CD4-positive, alpha-beta T cell treated with Interleukin-17A for 4 hours (primary cell): Measurements from ENCODE around the gene LMTK2.
A peak's percentile ranks its signal among the peaks of the same experiment; 100 is the strongest.

Experiments
- DNase-seq: peaks from one replicate; pipeline ENCODE4 v3.0.0-alpha.2; 2020; ENCODE audit warnings: mixed read lengths

The LMTK2 gene

DNA sequence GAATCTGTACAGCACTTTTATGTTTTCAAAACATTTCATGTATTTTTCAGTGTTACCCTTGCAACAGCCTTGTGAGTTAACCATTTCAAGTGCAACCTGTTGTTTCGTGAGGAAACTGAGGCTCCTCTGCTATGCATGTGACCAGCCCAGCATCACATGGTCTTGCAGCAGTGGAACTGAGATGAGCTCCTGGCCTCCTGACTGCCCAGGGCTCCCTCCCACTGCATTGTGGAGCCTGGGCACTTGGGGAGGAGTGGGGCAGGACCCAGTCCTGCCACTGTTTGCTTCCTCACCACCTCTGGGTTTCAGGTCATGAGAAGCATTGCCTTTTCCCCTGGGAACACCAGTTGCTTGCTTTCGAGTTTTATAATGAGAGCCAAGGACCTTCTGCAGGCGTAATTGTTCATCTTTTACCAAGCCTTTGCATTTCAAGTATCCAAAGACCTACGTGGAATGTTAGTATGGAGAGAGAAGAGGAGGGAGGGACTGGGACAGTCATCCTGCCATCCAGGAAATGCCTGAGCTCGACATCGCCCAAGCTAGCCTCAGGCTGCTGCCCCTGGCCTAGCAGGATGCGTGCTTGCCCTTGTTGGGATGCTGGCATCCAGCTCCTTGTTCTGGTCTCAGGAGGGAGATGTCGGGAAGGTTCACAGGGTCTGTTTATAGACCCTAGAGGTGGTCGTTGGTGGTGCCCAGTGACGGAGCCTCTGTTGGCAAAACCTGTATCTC is 72.3 kb downstream of the LMTK2 start:
- DNase-seq: no peak

DNA sequence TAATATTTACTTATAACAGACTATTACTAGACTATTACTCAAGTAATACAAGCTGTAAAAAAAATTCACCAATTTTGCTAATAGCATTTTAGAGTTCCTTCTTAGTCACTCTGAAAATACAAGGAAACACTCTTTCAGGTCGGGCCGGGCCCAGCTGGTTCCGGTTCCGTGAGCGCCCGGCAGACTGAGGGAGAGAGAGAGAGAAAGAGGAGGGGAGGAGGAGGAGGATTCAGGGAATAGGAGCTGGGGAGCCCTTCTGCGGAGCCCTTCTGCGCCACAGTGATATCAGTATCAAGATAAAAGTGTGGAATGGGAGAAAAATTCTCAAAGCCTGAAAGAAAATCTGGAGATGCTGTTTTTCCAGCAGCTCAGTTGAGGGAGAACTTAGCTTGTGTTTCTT is 74.1 kb downstream of the LMTK2 start:
- no peak for DNase-seq

DNA sequence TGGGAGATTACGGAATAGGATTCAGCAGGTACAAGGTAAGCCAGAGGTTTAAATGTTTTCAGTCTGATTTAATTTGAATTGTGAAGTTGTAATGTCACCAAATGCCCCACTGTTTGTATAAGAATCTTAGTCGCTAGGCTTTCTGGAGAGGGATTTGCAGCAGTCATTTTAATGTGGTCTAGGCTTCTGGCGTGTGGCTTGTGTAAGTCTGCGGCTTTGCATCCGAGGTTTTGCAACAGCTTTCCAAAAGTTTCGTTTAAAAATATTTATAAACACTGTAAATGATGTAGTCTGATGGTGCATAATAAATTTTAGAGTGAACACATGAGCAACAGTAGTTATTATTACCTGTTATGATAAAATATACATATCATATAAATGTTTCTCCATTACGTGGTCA is 78.4 kb downstream of the LMTK2 start:
- DNase-seq: no peak

DNA sequence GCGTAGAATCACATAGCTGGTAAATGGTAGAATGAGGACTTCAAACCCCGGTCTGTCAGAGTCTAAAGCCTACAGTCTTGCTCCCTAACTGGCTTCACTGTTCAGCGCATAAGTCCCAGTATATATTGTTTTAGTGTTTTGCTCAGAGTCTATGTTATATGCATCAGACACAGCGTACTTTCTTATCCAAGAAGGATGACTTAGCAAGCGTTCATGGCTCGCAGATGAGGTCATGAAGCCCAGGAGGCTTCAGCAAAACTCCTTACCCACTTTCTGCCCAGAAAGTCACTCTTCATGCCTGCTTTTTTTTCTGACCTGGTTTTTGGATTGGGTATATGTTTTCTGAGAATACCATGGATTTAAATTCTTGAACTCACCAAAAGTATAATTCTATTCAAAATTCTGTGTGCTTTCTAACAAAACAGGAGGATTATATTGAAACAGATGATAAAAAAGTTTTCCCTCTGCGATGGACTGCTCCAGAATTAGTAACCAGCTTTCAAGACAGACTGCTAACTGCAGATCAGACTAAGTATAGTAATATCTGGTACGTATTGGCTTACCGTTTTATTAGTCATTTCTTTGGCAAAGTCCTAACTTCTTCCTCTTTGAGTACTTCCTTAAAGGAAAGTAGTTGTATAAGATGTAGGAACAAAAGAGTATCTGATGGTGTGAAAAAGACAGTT is 79.9 kb downstream of the LMTK2 start:
- no peak for DNase-seq

DNA sequence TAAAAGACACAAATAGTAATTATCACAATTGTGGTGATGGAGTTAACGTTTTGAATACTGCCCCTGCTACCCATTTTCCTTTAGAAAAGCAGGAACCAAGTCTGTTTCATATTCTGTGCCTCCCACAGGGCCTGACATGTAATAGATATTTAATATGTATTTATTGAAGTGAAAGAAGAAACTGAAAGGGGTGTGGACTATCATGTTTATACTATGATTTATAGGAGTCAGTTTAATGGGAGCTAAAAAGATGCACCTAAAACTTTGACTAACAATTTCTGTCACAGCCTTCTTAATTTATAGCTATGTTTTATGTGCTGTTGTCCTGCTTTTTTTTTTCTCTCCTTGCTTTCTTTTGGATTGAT is 80.5 kb downstream of the LMTK2 start:
- DNase-seq: no peak

DNA sequence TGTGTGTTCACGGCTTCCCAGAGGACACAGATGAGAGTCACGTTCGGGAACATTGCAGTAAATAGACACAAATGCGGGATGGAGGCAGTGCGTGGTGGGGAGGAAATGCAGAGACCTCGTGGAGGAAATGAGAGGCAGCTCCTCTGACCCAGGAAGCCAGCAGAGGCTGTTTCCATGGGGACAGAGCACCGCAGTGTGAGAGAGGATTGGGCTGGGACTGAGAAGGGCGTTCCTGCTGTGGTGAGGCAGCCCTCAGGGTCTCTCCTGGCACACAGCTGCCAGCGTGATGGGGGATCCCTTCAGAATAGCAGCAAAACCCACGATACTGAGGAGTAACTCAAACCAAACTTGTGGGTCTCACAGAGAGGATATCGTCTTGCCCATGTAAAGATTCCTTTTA is 82.9 kb downstream of the LMTK2 start:
- no peak for DNase-seq

DNA sequence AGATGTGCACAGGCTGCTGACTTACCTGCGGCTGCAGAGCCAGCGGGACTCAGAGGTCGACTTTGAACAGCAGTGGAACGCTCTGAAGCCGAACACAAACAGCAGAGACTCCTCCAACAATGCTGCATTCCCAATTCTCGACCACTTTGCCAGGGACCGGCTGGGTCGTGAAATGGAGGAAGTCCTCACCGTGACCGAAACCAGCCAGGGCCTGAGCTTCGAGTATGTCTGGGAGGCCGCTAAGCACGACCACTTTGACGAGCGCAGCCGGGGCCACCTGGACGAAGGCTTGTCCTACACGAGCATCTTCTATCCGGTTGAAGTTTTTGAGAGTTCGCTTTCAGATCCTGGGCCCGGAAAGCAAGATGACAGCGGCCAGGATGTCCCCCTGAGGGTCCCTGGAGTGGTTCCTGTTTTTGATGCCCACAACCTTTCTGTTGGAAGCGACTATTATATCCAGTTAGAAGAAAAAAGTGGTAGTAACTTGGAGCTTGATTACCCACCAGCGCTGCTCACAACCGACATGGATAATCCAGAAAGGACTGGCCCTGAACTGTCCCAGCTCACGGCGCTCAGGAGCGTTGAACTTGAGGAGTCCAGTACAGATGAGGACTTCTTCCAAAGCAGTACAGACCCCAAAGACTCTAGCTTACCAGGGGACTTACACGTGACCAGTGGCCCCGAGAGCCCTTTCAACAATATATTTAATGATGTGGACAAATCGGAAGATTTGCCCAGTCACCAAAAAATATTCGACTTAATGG is 85.2 kb downstream of the LMTK2 start:
- DNase-seq: no peak

DNA sequence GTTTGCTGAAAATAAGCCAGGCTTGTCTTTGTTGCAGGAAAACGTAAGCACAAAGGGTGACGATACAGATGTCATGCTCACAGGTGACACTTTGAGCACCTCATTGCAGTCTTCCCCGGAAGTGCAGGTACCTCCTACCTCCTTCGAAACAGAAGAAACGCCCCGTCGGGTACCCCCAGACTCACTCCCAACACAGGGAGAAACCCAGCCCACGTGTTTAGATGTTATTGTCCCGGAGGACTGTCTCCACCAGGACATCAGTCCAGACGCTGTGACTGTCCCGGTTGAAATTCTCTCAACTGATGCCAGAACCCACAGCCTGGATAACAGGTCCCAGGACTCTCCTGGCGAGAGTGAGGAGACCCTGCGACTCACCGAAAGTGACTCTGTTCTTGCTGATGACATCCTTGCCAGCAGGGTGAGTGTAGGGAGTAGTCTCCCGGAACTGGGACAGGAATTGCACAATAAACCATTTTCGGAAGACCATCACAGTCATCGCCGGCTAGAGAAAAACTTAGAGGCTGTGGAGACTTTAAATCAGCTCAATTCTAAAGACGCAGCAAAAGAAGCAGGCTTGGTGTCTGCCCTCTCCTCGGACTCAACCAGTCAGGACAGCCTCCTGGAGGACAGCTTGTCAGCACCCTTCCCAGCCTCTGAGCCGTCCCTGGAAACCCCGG is 86.3 kb downstream of the LMTK2 start:
- DNase-seq: no peak

DNA sequence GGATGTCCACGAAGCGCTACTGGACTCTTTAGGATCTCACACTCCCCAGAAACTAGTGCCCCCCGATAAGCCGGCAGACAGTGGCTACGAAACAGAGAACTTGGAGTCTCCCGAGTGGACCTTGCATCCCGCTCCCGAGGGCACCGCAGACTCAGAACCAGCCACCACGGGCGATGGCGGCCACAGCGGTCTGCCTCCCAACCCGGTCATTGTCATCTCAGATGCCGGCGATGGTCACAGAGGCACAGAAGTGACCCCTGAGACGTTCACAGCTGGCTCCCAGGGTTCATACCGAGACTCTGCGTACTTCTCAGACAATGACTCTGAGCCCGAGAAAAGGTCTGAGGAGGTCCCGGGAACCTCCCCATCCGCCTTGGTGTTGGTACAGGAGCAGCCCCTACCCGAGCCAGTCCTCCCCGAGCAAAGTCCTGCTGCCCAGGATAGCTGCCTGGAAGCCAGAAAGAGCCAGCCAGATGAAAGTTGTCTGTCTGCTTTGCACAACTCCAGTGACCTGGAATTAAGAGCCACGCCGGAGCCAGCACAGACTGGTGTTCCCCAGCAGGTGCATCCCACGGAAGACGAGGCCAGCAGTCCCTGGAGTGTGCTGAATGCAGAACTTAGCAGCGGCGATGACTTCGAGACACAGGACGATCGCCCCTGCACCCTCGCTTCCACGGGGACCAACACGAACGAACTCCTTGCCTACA is 87.0 kb downstream of the LMTK2 start:
- DNase-seq: no peak

DNA sequence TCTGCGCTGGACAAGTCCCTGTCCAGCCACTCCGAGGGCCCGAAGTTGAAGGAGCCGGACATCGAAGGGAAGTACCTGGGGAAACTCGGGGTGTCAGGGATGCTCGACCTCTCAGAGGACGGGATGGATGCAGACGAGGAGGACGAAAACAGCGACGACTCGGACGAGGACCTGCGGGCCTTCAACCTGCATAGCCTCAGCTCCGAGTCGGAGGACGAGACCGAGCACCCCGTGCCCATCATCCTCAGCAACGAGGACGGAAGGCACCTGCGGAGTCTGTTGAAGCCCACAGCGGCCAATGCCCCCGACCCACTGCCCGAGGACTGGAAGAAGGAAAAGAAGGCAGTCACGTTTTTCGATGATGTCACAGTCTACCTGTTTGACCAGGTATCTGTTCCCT is 87.5 kb downstream of the LMTK2 start:
- no peak for DNase-seq

DNA sequence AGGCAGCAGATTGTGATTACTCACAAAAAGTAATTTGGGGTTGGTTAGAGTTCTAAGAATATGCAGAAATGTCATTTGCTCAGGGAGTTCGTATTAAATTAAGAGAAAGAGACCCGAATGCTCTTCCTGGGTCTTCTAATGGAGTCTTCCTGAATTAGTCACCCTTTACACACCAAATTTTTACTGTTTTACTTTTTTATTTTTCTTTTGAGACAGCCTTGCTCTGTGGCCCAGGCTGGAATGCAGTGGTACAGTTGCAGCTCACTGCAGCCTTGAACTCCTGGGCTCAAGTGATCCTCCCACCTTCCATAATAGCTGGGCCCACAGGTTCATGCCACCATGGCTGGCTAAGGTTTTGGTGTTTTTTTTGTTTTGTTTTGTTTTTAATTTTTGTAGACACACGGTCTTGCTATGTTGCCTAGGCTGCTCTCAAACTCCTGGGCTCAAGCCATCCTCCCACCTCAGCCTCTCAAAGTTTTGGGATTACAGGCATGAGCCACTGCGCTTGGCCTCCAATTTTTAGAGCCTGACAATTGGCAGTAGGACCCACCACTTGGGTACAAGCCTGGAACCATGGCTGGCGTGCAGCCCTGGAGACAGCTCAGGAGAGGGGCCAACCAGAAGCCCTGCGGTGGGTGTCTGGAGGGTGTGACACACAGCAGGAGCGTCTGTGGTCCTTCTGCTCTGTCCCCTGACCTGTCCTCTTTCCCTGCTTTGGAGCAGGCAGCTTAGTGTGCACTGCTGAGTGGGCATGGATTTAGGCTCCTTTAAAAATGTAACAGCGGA is 88.2 kb downstream of the LMTK2 start:
- no peak for DNase-seq

DNA sequence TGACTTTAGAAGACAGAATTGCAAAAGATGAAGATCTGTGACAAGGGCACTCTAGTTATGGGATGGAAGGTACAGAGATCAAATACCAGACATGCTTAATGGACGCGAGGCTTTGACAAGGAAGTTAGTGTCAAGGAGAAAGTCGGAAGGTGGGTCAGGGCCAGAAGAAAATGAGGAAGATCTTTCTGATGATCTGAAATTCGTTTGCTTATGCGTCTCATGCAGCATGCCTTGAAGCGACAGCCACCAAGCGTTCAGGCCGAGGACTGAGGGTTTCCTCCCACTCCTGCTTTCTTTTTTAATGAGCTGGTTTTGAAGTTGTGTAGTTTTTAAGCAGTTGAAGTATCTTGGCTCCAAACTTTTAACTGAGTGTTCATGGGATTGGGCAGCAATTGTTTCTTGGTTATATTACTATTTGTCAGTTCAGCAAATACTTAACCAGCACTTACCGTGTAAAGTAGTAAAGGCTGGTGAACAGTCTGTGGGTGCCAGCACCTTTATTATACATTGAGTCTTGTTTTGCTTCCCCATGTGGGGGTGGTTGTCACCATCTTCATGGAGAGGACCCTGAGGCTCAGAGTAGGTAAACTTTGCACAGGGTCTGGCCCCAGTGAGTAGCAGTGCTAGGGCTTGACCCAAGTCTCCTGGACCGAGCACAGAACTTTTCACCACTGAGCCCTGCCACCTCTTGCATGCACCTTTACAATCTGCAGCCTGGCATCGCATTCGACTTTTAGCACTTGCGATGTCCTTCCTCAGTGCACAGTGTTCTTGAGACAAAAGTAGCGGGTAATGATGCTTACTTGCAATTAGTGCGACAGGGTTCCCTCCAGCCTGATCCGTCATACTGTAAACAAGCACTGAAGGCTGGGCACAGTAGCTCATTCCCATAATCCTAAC is 90.3 kb downstream of the LMTK2 start:
- DNase-seq: no peak

DNA sequence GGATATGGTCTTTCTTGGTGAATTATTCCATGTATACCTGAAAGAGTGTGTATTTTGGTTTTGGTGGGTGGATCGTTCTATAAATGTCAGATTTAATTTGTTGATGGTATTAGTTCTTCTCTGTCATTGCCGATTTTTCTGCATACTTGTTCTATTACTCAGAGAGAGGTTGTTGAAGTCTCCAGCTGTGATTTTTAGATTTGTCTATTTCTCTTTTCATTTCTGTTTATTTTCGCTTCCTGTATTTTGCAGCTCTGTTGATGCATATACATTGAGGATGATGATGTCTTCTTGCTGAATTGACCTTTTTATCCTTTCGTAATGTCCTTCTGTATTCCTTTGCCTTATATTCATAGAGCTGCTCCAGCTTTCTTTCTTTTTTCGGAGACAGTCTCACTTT is 92.5 kb downstream of the LMTK2 start:
- no peak for DNase-seq

DNA sequence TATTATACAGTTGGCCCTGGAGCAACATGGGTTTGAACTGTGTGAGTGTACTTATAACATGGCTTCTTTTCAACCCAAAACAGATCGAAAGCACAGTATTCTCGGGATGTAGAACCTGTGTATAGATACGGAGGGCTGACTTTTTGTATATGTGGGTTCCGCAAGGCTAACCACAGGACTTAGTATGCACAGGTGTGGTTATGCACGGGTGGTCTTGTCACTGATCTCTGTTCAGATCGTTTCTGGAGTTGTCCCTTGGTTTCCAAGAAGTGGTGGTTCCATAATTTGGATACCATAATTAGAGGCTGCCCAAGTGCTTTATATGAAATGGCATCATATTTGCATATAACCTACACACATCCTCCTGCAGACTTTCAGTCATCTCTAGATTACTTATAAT is 93.7 kb downstream of the LMTK2 start:
- no peak for DNase-seq

DNA sequence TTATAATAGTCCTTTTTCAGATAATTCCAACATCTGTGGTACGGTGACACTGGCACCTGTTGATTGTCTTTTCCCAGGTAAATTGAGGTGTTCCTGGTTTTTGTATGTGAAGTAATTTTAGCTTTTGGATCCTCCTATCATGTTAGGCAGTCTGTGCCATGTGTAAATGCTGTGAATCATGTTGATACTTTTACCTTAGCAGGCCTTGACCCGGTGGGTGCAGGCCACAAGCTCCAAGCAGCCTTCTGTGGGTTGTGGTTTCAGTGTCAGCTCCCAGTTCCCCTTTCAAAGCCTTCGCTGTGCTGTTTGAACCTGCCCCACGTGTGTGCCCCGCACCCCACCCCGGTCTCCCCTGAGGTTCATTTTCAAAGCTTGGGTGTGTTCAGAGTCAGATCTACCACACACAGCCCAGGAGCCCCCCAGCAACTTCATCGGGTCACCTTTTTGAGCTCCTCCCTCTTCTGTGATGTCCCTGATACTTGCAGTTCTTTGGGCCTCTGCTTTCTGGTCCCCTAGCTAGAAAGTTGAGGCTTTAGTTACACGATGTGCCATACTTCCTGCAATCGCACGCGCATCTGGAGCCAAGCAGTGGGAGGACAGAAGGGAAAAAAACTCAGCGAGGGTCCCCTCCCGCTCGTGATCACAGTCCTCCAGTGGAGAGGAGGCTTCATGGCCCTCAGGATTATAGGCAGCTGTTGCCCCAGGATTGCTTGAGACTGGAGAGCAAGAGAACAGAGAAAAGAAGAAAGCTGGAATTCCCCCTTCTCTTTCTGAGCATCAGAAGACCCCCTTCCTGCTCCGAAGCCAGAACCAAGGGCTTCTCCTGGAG is 95.9 kb downstream of the LMTK2 start:
- DNase-seq: peak; percentile 78

DNA sequence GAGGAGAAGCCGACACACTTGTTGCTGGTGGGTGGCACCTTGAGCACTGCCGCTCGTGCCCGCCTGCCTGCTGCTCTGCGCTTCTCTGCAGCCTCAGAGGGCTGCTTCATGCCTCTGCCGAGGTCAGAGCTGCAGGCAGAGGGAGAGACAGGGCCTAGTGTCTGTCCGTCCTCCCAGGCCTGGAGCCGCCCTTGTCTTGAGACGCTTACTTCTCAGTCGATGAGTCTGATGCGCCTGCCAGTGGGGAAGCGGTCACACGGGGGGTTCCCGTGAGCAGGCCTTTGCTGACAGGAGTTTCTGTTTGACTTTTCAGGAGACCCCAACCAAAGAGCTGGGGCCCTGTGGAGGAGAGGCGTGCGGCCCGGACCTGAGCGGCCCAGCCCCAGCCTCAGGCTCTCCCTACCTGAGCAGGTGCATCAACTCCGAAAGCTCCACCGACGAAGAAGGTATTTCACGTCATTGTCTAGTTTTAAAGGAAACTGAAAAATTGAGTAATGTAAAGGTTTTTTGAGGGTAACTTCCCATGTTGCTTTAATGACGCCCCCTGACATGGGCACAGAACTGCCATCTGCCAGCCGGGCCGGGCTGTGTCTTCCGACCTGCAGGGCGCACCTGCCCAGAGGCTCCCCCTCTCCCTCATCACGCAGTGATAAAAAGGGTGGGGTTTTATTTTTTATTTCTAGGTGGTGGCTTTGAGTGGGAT is 96.8 kb downstream of the LMTK2 start:
- peak; percentile 24 for DNase-seq

DNA sequence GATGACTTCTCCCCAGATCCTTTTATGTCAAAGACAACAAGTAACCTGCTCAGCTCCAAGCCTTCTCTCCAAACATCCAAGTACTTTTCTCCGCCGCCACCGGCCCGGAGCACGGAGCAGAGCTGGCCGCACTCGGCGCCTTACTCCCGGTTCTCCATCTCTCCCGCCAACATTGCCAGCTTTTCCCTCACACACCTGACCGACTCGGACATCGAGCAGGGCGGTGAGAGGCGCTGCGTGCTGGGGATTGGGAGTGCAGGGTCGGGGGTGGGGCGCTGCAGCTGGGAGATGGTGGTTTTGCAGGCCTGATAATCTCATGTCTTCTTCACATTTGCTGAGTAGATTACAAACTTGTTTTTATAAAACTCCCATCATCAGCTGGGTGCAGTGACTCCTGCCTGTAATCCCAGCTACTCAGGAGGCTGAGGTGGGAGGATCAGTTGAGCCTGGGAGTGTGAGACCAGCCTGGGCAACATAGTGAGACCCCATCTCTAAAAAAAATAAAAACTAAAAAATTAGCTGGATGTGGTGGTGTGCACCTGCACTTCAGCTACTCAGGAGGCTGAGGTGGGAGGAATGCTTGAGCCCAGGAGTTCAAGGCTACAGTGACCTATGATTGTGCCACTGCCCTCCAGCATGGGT is 97.4 kb downstream of the LMTK2 start:
- no peak for DNase-seq

DNA sequence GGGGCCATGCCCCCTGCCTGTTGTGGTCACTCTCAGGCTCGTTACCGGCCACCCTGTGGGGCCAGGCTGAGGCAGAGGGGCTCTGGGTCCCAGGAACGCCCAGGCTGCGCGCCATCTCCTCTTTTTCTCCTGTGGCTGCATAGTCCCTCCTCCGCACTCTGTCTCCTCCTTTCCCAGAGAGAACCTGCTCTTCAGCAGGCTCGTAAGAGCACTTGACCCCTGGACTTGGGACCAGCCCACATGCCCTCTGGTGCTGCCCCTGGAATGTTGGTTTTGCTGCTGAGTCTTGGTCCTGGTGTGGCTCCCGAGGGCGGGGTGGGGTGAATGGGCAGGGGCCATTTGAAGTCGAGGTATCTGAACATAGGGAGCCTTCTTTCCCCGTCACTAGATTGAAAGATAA is 98.0 kb downstream of the LMTK2 start:
- DNase-seq: no peak
